ENCODE measurements around the gene RSRC2. TPM values are rescaled to one million over a fixed set of nuclear protein-coding genes. Genes with fewer than 3 reads are reported as not detected.
A peak's percentile ranks its signal among the peaks of the same experiment; 100 is the strongest.
"Not testable (repeated sequence)": the region's sequence is repeated elsewhere in the genome, so short reads cannot be mapped to it uniquely, and the experiment has no call there.

Gene RSRC2
- total RNA-seq, 1 experiment from 2014 or later: 106 TPM

DNA sequence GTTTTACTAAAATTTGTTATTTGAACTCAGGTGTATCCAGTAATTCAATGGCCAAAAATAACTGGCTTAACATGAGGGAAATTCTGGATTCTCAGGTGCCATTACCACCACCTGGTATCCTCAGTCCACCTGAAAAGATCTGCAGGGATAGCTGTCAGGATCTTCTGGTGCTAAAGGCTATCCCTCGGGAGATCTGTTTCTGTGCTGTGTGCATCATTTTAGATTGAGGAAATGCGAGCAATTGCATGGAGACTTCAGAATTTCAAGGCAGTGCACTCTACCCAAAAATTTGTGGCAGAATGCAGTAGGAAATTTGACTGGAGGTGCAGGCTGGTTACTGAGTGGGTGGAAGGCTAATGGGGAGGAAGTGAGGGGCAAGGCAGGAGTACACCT is 52.4 kb downstream of the RSRC2 start:
- ChIA-PET CTCF (interaction anchor here (0.6 kb wide), 1 partner anchor 112 kb away, joined by 3 read pairs; no protein-coding TSS in a partner anchor), POLR2A (ENCODE audit: low non-redundant PET) (no interaction called here)
- Histone ChIP-seq H3K36me3 (ENCODE audit: insufficient read depth, low read length, poor library complexity, severe bottlenecking) (peaks cover 66% of the 10 kb centered on the region), H3K4me1 (ENCODE audit: insufficient read depth, low read length, poor library complexity, severe bottlenecking) (no peaks in the 10 kb centered on the region), H3K4me3 (ENCODE audit: low read depth, low read length, poor library complexity, severe bottlenecking) (no peak overlapping the region), H3K27ac (ENCODE audit: low read depth, low read length, poor library complexity, severe bottlenecking) (no peak overlapping the region), H3K27me3 (replicated peaks; ENCODE audit: insufficient read depth, low read depth, low read length, poor library complexity) (no peaks in the 10 kb centered on the region), H3K9me3 (ENCODE audit: low read depth, low read length, poor library complexity, severe bottlenecking) (no peaks in the 10 kb centered on the region)
- no peak for DNase-seq (ENCODE audit: low spot score)
- intact Hi-C loops (cut with micrococcal nuclease; ENCODE audit: unreplicated experiment): loop anchor here (5.0 kb wide), 1 partner anchor 137 kb away; no protein-coding TSS in a partner anchor
- BruUV-seq (replicated peaks): no TSS peak
- no peak for TF ChIP-seq EZH2 (IDR thresholded peaks at IDR 0.05; ENCODE audit: borderline replicate concordance, low read depth, low read length, poor library complexity, severe bottlenecking)
- TF ChIP-seq, protein P1, sequence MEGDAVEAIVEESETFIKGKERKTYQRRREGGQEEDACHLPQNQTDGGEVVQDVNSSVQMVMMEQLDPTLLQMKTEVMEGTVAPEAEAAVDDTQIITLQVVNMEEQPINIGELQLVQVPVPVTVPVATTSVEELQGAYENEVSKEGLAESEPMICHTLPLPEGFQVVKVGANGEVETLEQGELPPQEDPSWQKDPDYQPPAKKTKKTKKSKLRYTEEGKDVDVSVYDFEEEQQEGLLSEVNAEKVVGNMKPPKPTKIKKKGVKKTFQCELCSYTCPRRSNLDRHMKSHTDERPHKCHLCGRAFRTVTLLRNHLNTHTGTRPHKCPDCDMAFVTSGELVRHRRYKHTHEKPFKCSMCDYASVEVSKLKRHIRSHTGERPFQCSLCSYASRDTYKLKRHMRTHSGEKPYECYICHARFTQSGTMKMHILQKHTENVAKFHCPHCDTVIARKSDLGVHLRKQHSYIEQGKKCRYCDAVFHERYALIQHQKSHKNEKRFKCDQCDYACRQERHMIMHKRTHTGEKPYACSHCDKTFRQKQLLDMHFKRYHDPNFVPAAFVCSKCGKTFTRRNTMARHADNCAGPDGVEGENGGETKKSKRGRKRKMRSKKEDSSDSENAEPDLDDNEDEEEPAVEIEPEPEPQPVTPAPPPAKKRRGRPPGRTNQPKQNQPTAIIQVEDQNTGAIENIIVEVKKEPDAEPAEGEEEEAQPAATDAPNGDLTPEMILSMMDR (conservative IDR thresholded peaks at IDR 0.05; ENCODE audit: low read depth, low read length): no peak

DNA sequence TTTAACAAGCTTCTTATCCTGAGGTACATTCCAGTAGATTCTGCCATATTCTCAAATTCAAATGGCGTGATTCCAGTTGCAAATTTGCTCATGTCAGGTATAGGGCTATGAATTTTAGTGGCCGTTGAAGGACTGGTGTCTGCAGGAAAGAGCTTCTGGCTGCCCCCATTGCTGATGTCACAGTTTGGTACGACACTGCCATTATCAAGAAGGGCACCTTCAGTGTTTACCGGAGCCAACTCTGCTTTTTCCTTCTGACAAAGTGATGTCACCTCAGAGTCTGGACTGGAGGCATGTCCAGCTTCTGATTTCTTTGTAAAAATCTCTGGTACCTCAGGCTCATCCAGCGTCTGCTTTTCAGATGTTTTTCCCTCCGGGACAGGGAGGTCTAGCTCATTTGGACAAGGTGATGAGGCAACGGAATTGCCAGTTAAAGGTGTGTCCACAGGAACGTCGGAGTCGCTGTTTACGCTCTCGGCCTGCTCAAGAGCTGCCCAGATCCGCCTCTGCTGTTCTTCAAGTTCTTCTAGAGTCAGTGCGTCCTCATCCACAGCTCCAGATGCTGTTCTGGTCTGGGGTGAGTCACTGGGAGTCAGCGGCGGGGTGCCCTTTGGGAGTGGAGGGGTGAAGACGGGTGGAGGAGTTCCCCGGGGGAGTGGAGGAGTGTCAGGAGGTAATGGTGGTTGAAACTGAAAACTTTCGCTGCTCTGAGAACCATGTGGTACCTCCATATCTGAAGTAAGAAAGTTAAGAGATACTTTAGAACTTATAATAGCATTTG is 53.0 kb downstream of the RSRC2 start:
- H3K4me3 ChIP-seq (ENCODE audit: low read depth, low read length, poor library complexity, severe bottlenecking): no peak overlapping the region
- ChIA-PET CTCF (interaction anchor here (0.6 kb wide), 1 partner anchor 111 kb away, joined by 3 read pairs; no protein-coding TSS in a partner anchor), POLR2A (ENCODE audit: low non-redundant PET) (no interaction called here)
- no peaks in the 10 kb centered on the region for H3K27me3 ChIP-seq (replicated peaks; ENCODE audit: insufficient read depth, low read depth, low read length, poor library complexity)
- intact Hi-C loops (cut with micrococcal nuclease; ENCODE audit: unreplicated experiment): loop anchor here (5.0 kb wide), 1 partner anchor 136 kb away; no protein-coding TSS in a partner anchor
- no peak for TF ChIP-seq EZH2 (IDR thresholded peaks at IDR 0.05; ENCODE audit: borderline replicate concordance, low read depth, low read length, poor library complexity, severe bottlenecking)
- TF ChIP-seq, protein P1 (conservative IDR thresholded peaks at IDR 0.05; ENCODE audit: low read depth, low read length): no peak
- H3K36me3 ChIP-seq (ENCODE audit: insufficient read depth, low read length, poor library complexity, severe bottlenecking): peaks cover 60% of the 10 kb centered on the region
- DNase-seq (ENCODE audit: low spot score): no peak
- no TSS peak for BruUV-seq (replicated peaks)
- H3K27ac ChIP-seq (ENCODE audit: low read depth, low read length, poor library complexity, severe bottlenecking): no peak overlapping the region
- H3K4me1 ChIP-seq (ENCODE audit: insufficient read depth, low read length, poor library complexity, severe bottlenecking): no peaks in the 10 kb centered on the region
- H3K9me3 ChIP-seq (ENCODE audit: low read depth, low read length, poor library complexity, severe bottlenecking): no peaks in the 10 kb centered on the region

DNA sequence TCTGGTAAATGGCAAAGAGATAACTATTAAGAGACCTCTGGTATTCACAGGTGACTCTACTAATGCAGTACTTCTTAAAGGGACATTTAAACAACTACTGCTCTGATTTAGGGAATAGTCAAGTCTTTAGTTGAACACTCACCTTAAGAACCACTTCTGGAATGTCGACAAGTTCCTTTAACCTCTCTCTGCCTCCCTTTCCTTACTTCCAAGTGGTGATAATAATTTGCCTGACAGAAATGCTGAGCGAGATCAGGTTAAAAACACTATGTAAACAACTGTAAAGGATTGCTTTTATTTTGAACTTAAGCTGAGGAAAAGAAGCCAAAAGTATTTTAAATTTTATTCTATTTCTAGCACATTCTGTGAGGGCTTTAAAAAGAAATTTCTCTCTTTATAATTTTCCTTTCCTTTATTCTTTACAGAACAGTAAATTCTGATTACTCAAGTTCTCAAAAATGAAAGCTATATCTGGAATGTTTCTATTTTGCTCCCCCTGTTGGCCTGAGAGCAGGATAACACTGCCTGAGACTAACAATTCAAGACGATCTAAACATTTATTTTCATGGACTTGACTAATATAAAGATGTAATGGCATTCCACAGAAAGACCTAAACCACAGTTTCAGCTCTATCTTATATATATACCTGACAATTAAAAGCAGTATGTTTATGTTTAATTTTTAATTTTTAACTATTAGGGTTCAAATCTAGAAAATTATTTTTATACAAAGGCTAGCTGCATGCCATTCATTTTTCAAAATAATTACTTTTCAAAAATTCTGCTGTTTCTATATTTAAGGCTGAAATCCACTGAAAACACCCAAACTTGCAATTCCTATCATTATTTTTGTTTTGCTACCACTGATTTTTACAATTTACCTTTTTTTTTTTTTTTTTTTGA is 55.2 kb downstream of the RSRC2 start:
- Histone ChIP-seq H3K27ac (ENCODE audit: low read depth, low read length, poor library complexity, severe bottlenecking) (peak overlapping the region; percentile 33), H3K4me3 (ENCODE audit: low read depth, low read length, poor library complexity, severe bottlenecking) (no peak overlapping the region), H3K9me3 (ENCODE audit: low read depth, low read length, poor library complexity, severe bottlenecking) (no peaks in the 10 kb centered on the region), H3K36me3 (ENCODE audit: insufficient read depth, low read length, poor library complexity, severe bottlenecking) (peaks cover 42% of the 10 kb centered on the region), H3K4me1 (ENCODE audit: insufficient read depth, low read length, poor library complexity, severe bottlenecking) (no peaks in the 10 kb centered on the region), H3K27me3 (replicated peaks; ENCODE audit: insufficient read depth, low read depth, low read length, poor library complexity) (no peaks in the 10 kb centered on the region)
- POLR2A ChIA-PET (ENCODE audit: low non-redundant PET): interaction anchor here (0.8 kb wide), 1 partner anchor 39 kb away, joined by 7 read pairs; no protein-coding TSS in a partner anchor
- peak; percentile 83 for DNase-seq (ENCODE audit: low spot score)
- intact Hi-C loops (cut with micrococcal nuclease; ENCODE audit: unreplicated experiment): loop anchor here (1.0 to 5.0 kb wide), 2 partner anchors 72 to 134 kb away; no protein-coding TSS in a partner anchor
- TF ChIP-seq, protein P1 (conservative IDR thresholded peaks at IDR 0.05; ENCODE audit: low read depth, low read length): peak; percentile 85
- TF ChIP-seq EZH2 (IDR thresholded peaks at IDR 0.05; ENCODE audit: borderline replicate concordance, low read depth, low read length, poor library complexity, severe bottlenecking): no peak
- CTCF ChIA-PET: interaction anchor here (0.5 to 2.1 kb wide), 7 partner anchors 12 to 136 kb away, joined by 3 to 47 read pairs (median 4); partner anchors contain the start of gene CLIP1
- no TSS peak for BruUV-seq (replicated peaks)

DNA sequence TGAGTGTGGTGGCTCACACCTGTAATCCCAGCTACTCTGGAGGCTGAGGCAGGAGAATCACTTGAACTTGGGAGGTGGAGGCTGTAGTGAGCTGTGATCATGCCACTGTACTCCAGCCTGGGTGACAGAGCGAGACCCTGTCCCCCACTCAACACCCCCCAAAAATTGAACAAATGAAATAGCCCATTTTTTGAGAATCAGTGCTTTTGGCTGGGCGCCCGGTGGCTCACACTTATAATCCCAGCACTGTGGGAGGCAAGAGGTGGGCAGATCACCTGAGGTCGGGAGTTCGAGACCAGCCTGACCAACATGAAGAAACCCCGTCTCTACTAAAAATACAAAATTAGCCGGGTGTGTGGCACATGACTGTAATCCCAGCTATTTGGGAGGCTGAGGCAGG is 56.2 kb downstream of the RSRC2 start:
- BruUV-seq (replicated peaks); H3K4me1 ChIP-seq (ENCODE audit: insufficient read depth, low read length, poor library complexity, severe bottlenecking); H3K27ac ChIP-seq (ENCODE audit: low read depth, low read length, poor library complexity, severe bottlenecking); DNase-seq (ENCODE audit: low spot score); H3K27me3 ChIP-seq (replicated peaks; ENCODE audit: insufficient read depth, low read depth, low read length, poor library complexity); H3K9me3 ChIP-seq (ENCODE audit: low read depth, low read length, poor library complexity, severe bottlenecking); POLR2A ChIA-PET (ENCODE audit: low non-redundant PET); H3K4me3 ChIP-seq (ENCODE audit: low read depth, low read length, poor library complexity, severe bottlenecking): not testable (repeated sequence)
- H3K36me3 ChIP-seq (ENCODE audit: insufficient read depth, low read length, poor library complexity, severe bottlenecking): peaks cover 32% of the 10 kb centered on the region
- CTCF ChIA-PET: interaction anchor here (1.1 to 2.1 kb wide), 2 partner anchors 13 to 71 kb away, joined by 7 to 47 read pairs; no protein-coding TSS in a partner anchor
- intact Hi-C loops (cut with micrococcal nuclease; ENCODE audit: unreplicated experiment): loop anchor here (5.0 kb wide), 1 partner anchor 133 kb away; no protein-coding TSS in a partner anchor
